ENCODE data around the gene LCOR.
A peak's percentile ranks its signal among the peaks of the same experiment; 100 is the strongest.

LCOR gene

DNA sequence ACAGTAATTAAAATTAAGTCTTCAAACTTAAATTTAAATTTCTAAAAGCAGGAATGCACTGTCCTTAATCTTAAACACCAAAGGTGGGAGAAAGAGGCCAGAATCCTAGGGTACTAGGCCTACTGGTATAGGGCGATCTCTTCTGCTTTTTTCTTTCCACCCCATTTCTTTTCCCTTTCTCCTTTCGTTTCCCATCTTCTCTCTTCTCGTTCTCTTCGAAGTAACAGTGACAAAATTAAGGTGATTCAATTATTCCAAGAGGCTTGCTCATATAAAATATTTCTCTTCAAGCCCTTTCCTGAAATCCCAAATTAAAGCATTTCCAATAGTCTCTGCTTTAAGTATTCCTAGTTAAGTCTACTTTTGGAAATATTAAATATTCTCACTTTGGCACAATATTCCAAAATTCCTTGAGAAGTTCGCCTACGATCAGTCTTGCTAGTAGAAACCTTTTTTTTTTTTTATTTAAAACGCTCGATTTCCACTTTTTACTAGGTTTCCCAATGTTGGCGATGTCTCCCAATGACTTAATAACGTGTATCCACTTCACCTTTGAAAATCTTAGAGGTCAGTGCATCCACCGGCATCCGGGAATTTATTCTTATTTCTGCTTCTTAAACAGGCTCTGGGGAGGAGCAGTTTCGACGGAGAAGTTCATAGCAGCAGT is 765 bp upstream of the LCOR start:
- H3K4me3 ChIP-seq (ENCODE audit: severe bottlenecking) = peak overlapping the region; percentile 98
- H3K9me3 ChIP-seq (ENCODE audit: severe bottlenecking) = no peaks in the 10 kb centered on the region
- H3K4me1 ChIP-seq (ENCODE audit: insufficient read depth, poor library complexity, severe bottlenecking) = peaks cover 20% of the 10 kb centered on the region
- H3K36me3 ChIP-seq (ENCODE audit: low read depth) = no peaks in the 10 kb centered on the region
- ATAC-seq (ENCODE audit: low read depth) = no peak
- H3K27ac ChIP-seq (ENCODE audit: poor library complexity, severe bottlenecking) = peak overlapping the region; percentile 83
- TF ChIP-seq, protein P1, sequence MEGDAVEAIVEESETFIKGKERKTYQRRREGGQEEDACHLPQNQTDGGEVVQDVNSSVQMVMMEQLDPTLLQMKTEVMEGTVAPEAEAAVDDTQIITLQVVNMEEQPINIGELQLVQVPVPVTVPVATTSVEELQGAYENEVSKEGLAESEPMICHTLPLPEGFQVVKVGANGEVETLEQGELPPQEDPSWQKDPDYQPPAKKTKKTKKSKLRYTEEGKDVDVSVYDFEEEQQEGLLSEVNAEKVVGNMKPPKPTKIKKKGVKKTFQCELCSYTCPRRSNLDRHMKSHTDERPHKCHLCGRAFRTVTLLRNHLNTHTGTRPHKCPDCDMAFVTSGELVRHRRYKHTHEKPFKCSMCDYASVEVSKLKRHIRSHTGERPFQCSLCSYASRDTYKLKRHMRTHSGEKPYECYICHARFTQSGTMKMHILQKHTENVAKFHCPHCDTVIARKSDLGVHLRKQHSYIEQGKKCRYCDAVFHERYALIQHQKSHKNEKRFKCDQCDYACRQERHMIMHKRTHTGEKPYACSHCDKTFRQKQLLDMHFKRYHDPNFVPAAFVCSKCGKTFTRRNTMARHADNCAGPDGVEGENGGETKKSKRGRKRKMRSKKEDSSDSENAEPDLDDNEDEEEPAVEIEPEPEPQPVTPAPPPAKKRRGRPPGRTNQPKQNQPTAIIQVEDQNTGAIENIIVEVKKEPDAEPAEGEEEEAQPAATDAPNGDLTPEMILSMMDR (IDR thresholded peaks at IDR 0.05; ENCODE audit: poor library complexity, severe bottlenecking) = no peak
- DNase-seq (ENCODE audit: low spot score) = no peak
- no peaks in the 10 kb centered on the region for H3K27me3 ChIP-seq (ENCODE audit: insufficient read depth, poor library complexity, severe bottlenecking)

DNA sequence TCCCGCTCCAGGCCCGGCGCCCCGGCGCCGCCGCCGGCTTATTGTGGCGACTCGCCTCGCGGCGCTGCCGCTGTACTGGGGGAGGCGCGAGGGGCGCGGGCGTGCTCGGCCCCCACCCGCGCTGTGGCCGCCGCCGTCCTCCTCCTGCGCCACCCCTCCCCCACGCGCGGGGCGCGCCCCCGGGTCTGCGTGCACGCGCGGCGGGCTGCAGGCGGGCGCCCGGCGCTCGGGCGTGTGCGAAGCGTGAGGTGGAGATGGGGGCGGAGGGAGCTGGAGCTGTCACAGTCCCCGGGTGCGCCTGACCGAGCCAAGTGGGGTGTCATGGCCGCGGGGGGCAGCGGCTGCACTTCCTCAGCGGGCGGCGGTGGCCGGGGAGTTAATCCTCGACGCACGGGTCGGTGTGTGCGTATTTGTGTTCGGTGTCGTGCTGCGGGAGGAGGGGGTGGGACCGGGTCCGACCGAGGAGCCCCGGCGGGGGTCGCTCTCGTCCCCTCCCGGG is 672 bp downstream of the LCOR start:
- TF ChIP-seq, protein P1 (IDR thresholded peaks at IDR 0.05; ENCODE audit: poor library complexity, severe bottlenecking) = no peak
- peaks cover 4% of the 10 kb centered on the region; the same call in 1 of the 2 replicates for H3K36me3 ChIP-seq (ENCODE audit: low read depth)
- ATAC-seq (ENCODE audit: low read depth) (peak; percentile 54), DNase-seq (ENCODE audit: low spot score) (peak; percentile 75)
- H3K27me3 ChIP-seq (ENCODE audit: insufficient read depth, poor library complexity, severe bottlenecking) = no peaks in the 10 kb centered on the region
- peak overlapping the region; percentile 98 for H3K4me3 ChIP-seq (ENCODE audit: severe bottlenecking)
- H3K27ac ChIP-seq (ENCODE audit: poor library complexity, severe bottlenecking) = peak overlapping the region; percentile 83
- H3K9me3 ChIP-seq (ENCODE audit: severe bottlenecking) = no peaks in the 10 kb centered on the region
- peaks cover 20% of the 10 kb centered on the region for H3K4me1 ChIP-seq (ENCODE audit: insufficient read depth, poor library complexity, severe bottlenecking)

DNA sequence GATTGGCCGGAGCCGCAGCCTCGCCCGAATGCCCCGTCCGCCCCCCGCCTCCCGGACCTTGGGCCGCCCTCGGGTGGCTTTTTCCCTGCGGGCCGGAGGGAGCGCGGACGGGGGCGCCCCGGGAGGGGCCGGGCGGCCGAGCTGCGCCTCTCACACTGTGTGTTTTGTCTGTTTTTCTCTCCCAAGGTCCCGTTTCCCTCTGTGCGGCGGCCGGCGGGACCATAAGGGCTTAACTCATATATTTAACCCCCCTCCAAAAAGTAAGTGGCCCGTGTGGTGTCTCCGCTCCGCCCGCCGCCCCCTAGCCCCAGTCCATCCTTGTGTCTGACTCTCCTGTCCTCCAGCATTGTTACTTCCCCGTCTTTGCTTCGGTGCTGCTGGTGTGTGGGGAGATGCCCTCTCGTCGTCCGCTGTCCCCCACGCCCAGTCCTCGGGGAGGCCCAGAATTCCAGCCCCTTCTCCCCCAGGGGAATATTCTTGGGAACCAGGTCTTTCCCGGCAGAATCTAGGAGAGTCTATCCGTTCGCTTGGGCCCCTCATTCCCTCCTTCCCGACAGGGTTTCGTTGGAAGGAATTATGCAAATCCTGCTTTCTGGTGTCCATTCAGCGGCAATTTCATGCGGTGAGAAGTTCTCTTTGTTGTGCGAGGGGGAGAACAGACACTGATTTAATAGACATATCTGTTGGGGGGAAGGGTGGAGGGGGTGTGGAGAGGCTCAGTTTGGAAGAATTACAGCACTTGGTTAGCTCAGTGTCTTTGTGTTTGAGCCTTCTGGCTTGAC is 1.3 kb downstream of the LCOR start:
- Histone ChIP-seq H3K9me3 (ENCODE audit: severe bottlenecking) (no peaks in the 10 kb centered on the region), H3K27ac (ENCODE audit: poor library complexity, severe bottlenecking) (peak overlapping the region; percentile 83), H3K27me3 (ENCODE audit: insufficient read depth, poor library complexity, severe bottlenecking) (no peaks in the 10 kb centered on the region), H3K4me3 (ENCODE audit: severe bottlenecking) (peak overlapping the region; percentile 98), H3K4me1 (ENCODE audit: insufficient read depth, poor library complexity, severe bottlenecking) (peaks cover 21% of the 10 kb centered on the region), H3K36me3 (ENCODE audit: low read depth) (peaks cover 10% of the 10 kb centered on the region)
- TF ChIP-seq, protein P1 (IDR thresholded peaks at IDR 0.05; ENCODE audit: poor library complexity, severe bottlenecking) = no peak
- DNase-seq (ENCODE audit: low spot score) (no peak), ATAC-seq (ENCODE audit: low read depth) (peak; percentile 25)

DNA sequence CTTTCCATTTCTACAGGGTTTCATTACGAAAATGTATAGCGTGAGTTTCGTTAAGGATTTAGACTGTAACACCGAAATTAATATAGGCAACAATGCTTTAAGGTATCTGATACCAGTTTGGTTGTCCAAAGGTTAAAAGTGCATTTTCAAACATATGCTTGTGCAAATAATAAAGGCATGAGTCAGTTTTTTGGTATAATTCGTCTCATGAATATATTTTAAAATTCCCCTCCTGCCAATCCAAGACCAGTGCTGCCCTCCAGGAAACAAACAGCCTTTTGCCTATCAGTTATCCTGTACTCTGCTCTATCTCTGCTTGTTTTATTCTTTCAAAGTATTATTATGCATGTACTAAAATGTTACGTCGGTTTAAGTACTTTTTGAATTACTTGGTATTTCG is 2.0 kb downstream of the LCOR start:
- peaks cover 25% of the 10 kb centered on the region for H3K4me1 ChIP-seq (ENCODE audit: insufficient read depth, poor library complexity, severe bottlenecking)
- H3K9me3 ChIP-seq (ENCODE audit: severe bottlenecking) = no peaks in the 10 kb centered on the region
- peaks cover 14% of the 10 kb centered on the region for H3K36me3 ChIP-seq (ENCODE audit: low read depth)
- ATAC-seq (ENCODE audit: low read depth) (no peak; the same call in 2 of the 3 replicates), DNase-seq (ENCODE audit: low spot score) (no peak)
- TF ChIP-seq, protein P1 (IDR thresholded peaks at IDR 0.05; ENCODE audit: poor library complexity, severe bottlenecking) = no peak
- no peaks in the 10 kb centered on the region for H3K27me3 ChIP-seq (ENCODE audit: insufficient read depth, poor library complexity, severe bottlenecking)
- H3K4me3 ChIP-seq (ENCODE audit: severe bottlenecking) = peak overlapping the region; percentile 98
- H3K27ac ChIP-seq (ENCODE audit: poor library complexity, severe bottlenecking) = peak overlapping the region; percentile 83

All from RWPE2 (cell line).